ENCODE results near the gene DACH2.

Gene DACH2

GRCh38 chrX:86436116-86436515 lies 287.9 kb downstream of the DACH2 start (continued):
- no peak for TF ChIP-seq POU6F1 (CRISPR knock-in tag; IDR thresholded peaks at IDR 0.05; ENCODE audit: borderline replicate concordance, low read depth)
- no peak for TF ChIP-seq ISL1 (CRISPR knock-in tag; IDR thresholded peaks at IDR 0.05)
- TF ChIP-seq PPARA (CRISPR knock-in tag; IDR thresholded peaks at IDR 0.05; ENCODE audit: borderline replicate concordance): no peak
- TF ChIP-seq, protein P1, sequence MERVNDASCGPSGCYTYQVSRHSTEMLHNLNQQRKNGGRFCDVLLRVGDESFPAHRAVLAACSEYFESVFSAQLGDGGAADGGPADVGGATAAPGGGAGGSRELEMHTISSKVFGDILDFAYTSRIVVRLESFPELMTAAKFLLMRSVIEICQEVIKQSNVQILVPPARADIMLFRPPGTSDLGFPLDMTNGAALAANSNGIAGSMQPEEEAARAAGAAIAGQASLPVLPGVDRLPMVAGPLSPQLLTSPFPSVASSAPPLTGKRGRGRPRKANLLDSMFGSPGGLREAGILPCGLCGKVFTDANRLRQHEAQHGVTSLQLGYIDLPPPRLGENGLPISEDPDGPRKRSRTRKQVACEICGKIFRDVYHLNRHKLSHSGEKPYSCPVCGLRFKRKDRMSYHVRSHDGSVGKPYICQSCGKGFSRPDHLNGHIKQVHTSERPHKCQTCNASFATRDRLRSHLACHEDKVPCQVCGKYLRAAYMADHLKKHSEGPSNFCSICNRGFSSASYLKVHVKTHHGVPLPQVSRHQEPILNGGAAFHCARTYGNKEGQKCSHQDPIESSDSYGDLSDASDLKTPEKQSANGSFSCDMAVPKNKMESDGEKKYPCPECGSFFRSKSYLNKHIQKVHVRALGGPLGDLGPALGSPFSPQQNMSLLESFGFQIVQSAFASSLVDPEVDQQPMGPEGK (CRISPR knock-in tag; IDR thresholded peaks at IDR 0.05; ENCODE audit: borderline replicate concordance): no peak

- TF ChIP-seq BACH2 (CRISPR knock-in tag; IDR thresholded peaks at IDR 0.05; ENCODE audit: borderline replicate concordance) (no peak), ZFP30 (CRISPR knock-in tag; IDR thresholded peaks at IDR 0.05) (no peak), ZNF8 (CRISPR knock-in tag; IDR thresholded peaks at IDR 0.05) (no peak), ARNTL (CRISPR knock-in tag; IDR thresholded peaks at IDR 0.05; ENCODE audit: borderline replicate concordance, low read depth) (no peak), PPARA (CRISPR knock-in tag; IDR thresholded peaks at IDR 0.05; ENCODE audit: borderline replicate concordance) (no peak), SNAI2 (CRISPR knock-in tag; IDR thresholded peaks at IDR 0.05) (no peak), RARB (CRISPR knock-in tag; IDR thresholded peaks at IDR 0.05) (no peak), CSDC2 (CRISPR knock-in tag; IDR thresholded peaks at IDR 0.05) (no peak), ESRRG (CRISPR knock-in tag; IDR thresholded peaks at IDR 0.05) (no peak), TOX (CRISPR knock-in tag; IDR thresholded peaks at IDR 0.05; ENCODE audit: borderline replicate concordance) (no peak), OSR1 (CRISPR knock-in tag; IDR thresholded peaks at IDR 0.05) (no peak), ZC3H10 (CRISPR knock-in tag; IDR thresholded peaks at IDR 0.05) (no peak), ZFP3 (CRISPR knock-in tag; IDR thresholded peaks at IDR 0.05) (no peak), CREB5 (CRISPR knock-in tag; IDR thresholded peaks at IDR 0.05; ENCODE audit: low read depth) (no peak), TCF4 (CRISPR knock-in tag; IDR thresholded peaks at IDR 0.05; ENCODE audit: borderline replicate concordance) (no peak), ZNF70 (CRISPR knock-in tag; IDR thresholded peaks at IDR 0.05) (no peak)
- TF ChIP-seq, protein P1 (CRISPR knock-in tag; IDR thresholded peaks at IDR 0.05; ENCODE audit: borderline replicate concordance): no peak
- TF ChIP-seq, protein P2, sequence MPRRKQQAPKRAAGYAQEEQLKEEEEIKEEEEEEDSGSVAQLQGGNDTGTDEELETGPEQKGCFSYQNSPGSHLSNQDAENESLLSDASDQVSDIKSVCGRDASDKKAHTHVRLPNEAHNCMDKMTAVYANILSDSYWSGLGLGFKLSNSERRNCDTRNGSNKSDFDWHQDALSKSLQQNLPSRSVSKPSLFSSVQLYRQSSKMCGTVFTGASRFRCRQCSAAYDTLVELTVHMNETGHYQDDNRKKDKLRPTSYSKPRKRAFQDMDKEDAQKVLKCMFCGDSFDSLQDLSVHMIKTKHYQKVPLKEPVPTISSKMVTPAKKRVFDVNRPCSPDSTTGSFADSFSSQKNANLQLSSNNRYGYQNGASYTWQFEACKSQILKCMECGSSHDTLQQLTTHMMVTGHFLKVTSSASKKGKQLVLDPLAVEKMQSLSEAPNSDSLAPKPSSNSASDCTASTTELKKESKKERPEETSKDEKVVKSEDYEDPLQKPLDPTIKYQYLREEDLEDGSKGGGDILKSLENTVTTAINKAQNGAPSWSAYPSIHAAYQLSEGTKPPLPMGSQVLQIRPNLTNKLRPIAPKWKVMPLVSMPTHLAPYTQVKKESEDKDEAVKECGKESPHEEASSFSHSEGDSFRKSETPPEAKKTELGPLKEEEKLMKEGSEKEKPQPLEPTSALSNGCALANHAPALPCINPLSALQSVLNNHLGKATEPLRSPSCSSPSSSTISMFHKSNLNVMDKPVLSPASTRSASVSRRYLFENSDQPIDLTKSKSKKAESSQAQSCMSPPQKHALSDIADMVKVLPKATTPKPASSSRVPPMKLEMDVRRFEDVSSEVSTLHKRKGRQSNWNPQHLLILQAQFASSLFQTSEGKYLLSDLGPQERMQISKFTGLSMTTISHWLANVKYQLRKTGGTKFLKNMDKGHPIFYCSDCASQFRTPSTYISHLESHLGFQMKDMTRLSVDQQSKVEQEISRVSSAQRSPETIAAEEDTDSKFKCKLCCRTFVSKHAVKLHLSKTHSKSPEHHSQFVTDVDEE (CRISPR knock-in tag; IDR thresholded peaks at IDR 0.05): no peak
- TF ChIP-seq, protein P3, sequence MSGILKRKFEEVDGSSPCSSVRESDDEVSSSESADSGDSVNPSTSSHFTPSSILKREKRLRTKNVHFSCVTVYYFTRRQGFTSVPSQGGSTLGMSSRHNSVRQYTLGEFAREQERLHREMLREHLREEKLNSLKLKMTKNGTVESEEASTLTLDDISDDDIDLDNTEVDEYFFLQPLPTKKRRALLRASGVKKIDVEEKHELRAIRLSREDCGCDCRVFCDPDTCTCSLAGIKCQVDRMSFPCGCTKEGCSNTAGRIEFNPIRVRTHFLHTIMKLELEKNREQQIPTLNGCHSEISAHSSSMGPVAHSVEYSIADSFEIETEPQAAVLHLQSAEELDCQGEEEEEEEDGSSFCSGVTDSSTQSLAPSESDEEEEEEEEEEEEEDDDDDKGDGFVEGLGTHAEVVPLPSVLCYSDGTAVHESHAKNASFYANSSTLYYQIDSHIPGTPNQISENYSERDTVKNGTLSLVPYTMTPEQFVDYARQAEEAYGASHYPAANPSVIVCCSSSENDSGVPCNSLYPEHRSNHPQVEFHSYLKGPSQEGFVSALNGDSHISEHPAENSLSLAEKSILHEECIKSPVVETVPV (CRISPR knock-in tag; IDR thresholded peaks at IDR 0.05): no peak
- no peak for ATAC-seq
Measured at GRCh38 chrX:86455495-86455894, 307.2 kb downstream of the DACH2 start.
